ENCODE results near the gene RSAD1.

Gene RSAD1

GRCh38 chr17:50465635-50466034 is 13.0 kb upstream of the RSAD1 start:
- Histone ChIP-seq H3K9me3 (ENCODE audit: control insufficient read depth, low read length) (no peaks in the 10 kb centered on the region), H3K27ac (no peak overlapping the region), H3K4me2 (ENCODE audit: low read length) (no peak overlapping the region), H3K79me2 (no peaks in the 10 kb centered on the region), H3K4me1 (peaks cover 3% of the 10 kb centered on the region), H3K36me3 (ENCODE audit: control insufficient read depth, insufficient read depth, low read length) (no peaks in the 10 kb centered on the region), H3K4me3 (ENCODE audit: low read depth, low read length) (no peak overlapping the region), H3K27me3 (ENCODE audit: control insufficient read depth, insufficient read depth, low read length) (no peaks in the 10 kb centered on the region), H3K9ac (no peak overlapping the region), H2AFZ (no peak overlapping the region)
- no peak for TF ChIP-seq CTCF (IDR thresholded peaks at IDR 0.05)

- Histone ChIP-seq H3K4me2 (ENCODE audit: low read length) (no peak overlapping the region), H3K27me3 (ENCODE audit: control insufficient read depth, insufficient read depth, low read length) (no peaks in the 10 kb centered on the region), H3K36me3 (ENCODE audit: control insufficient read depth, insufficient read depth, low read length) (no peaks in the 10 kb centered on the region), H3K9me3 (ENCODE audit: control insufficient read depth, low read length) (no peaks in the 10 kb centered on the region), H3K27ac (no peak overlapping the region), H3K9ac (no peak overlapping the region), H3K4me3 (ENCODE audit: low read depth, low read length) (no peak overlapping the region), H3K79me2 (no peaks in the 10 kb centered on the region), H3K4me1 (peaks cover 3% of the 10 kb centered on the region), H2AFZ (no peak overlapping the region)
- no peak for TF ChIP-seq CTCF (IDR thresholded peaks at IDR 0.05)
Observed at GRCh38 chr17:50466371-50467113, 12.1 kb upstream of the RSAD1 start.

GRCh38 chr17:50467114-50467854 is 11.4 kb upstream of the RSAD1 start:
- no peak overlapping the region for H2AFZ ChIP-seq
- H3K27ac ChIP-seq, result no peak overlapping the region
- no peak overlapping the region for H3K4me3 ChIP-seq (ENCODE audit: low read depth, low read length)
- no peak overlapping the region for H3K9ac ChIP-seq
- peaks cover 4% of the 10 kb centered on the region for H3K4me1 ChIP-seq
- H3K9me3 ChIP-seq (ENCODE audit: control insufficient read depth, low read length), result no peaks in the 10 kb centered on the region
- no peaks in the 10 kb centered on the region for H3K36me3 ChIP-seq (ENCODE audit: control insufficient read depth, insufficient read depth, low read length)
- no peaks in the 10 kb centered on the region for H3K27me3 ChIP-seq (ENCODE audit: control insufficient read depth, insufficient read depth, low read length)
- no peaks in the 10 kb centered on the region for H3K79me2 ChIP-seq
- TF ChIP-seq CTCF (IDR thresholded peaks at IDR 0.05), result no peak
- H3K4me2 ChIP-seq (ENCODE audit: low read length), result no peak overlapping the region

GRCh38 chr17:50467855-50468303 is 10.8 kb upstream of the RSAD1 start:
- H3K27ac ChIP-seq, result no peak overlapping the region
- H2AFZ ChIP-seq, result no peak overlapping the region
- no peaks in the 10 kb centered on the region for H3K36me3 ChIP-seq (ENCODE audit: control insufficient read depth, insufficient read depth, low read length)
- H3K4me3 ChIP-seq (ENCODE audit: low read depth, low read length), result no peak overlapping the region
- no peaks in the 10 kb centered on the region for H3K27me3 ChIP-seq (ENCODE audit: control insufficient read depth, insufficient read depth, low read length)
- H3K9me3 ChIP-seq (ENCODE audit: control insufficient read depth, low read length), result no peaks in the 10 kb centered on the region
- H3K9ac ChIP-seq, result no peak overlapping the region
- no peak for TF ChIP-seq CTCF (IDR thresholded peaks at IDR 0.05)
- H3K4me1 ChIP-seq, result peaks cover 9% of the 10 kb centered on the region
- H3K79me2 ChIP-seq, result no peaks in the 10 kb centered on the region
- no peak overlapping the region for H3K4me2 ChIP-seq (ENCODE audit: low read length)

Data from parathyroid adenoma (tissue), 2 donors.